GM21529 (cell line): ENCODE measurements around the gene ABCC2.
"Not testable (repeated sequence)": the region's sequence is repeated elsewhere in the genome, so short reads cannot be mapped to it uniquely, and the experiment has no call there.

Experiments used
- ATAC-seq: cut with Tn5 transposase; IDR thresholded peaks from one replicate; pipeline ENCODE4 v1.9.1; 2021; ENCODE audit not compliant: unreplicated experiment

Gene ABCC2

DNA sequence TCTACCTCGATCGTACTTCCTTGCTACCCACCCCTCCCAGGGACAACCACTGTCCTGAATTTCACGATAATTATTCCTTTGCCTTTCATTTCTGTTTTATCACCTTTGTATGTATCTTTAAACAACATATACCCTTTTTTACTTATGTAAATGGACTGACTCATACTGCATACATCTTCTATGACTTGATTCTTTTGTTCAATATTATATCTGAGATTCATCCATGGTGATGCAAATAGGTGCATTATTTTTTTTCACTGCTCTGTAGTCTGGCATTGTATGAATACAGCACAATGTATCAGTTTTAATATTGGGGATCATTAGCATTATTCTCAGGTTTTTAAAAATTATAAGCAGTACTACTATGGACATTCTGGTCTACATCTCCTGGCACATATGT lies 69.4 kb downstream of the ABCC2 start:
- no peak for ATAC-seq

DNA sequence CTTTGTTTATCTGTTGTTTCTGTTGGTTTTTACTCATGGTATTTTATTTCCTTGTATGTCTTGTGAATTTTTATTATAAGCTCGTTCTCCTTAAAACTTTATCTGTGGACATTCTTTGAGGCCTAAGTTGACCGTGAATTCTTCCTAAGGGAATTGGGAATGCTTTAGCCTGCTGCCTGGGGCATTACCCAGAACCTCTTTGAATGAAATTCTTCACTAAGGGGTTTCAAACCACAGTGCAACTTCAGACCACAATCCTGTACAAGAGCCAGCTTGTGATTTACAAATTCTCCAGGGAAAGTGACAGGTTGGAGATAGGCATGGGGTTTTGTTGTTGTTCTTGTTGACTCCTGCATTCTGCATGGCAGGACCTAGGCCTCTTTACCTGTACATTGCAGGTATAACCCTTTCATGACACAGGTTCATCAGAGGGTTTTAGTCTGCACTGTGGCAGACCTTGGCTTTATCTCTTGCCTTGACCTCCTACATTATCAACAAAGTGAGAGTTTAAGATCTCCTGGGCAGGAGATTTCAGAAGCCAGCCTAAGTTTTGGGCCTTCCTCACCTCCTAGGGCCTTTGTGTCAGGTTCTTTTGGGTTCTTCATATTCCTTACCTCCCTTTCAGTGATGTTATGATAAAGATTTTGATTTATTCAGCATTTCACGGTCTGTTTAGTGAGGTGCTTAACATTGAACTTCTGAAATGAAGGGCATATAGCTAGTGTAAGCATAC lies 70.2 kb downstream of the ABCC2 start:
- no peak for ATAC-seq

DNA sequence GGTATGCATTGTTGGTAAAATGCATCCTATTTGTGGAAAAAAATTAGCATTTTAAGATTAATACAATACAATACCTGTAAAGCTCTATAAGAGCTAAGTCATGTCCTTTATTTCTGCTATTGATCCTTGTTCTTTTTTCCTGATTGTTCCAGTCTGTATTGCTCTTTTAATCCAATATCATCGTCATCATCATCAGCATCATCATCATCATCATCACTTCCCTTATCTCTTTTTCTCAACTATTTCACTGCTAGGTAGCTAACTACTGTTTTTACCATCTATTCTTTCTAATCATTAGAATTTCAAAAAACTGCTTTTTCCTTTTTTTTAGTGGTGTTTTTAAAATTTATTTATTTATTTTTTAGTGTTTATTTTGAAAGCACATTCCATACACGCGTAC lies 71.2 kb downstream of the ABCC2 start:
- no peak for ATAC-seq

DNA sequence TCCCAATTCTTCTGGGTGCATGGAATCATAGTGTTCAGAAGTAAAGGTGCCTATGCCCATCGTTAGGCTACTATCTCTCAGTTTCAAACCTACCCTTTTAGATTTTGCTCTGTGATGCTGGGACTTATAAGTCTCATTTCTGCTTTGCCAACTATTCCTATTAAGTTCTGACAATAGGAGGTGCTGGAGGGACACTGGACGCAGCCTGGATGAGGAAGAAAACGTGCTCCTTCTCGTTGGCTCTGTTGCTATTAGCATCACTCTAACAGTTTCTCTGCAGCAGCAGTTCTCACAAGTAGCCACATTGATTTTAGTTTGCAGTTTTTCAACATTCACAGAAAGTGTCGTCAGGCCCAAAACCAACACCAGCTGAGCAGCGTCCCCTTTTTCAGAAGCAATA lies 72.4 kb downstream of the ABCC2 start:
- no peak for ATAC-seq

DNA sequence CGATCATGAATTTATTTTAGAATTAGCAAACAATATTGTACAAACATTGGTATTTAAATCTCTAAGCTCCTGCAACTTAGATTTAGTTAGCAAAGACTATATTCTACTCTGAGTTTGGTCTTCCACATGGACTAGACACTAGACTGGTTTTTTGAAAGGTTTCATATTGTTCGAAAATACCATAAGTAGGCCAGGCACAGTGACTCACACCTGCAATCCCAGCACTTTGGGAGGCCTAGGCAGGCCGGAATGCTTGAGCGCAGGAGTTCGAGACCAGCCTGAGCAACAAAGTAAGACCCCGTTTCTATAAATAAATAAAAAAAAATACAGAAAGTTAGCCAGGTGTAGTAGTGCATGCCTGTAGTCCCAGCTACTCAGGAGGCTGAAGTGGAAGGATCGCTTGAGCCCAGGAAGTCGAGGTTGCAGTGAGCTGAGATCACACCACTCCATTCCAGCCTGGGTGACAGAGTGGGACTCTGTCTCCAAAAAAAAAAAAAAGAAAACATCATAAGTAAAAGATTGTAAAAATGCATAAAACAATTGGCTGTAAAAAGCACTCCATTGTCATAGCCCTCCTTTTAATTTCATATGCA lies 73.1 kb downstream of the ABCC2 start:
- no peak for ATAC-seq

DNA sequence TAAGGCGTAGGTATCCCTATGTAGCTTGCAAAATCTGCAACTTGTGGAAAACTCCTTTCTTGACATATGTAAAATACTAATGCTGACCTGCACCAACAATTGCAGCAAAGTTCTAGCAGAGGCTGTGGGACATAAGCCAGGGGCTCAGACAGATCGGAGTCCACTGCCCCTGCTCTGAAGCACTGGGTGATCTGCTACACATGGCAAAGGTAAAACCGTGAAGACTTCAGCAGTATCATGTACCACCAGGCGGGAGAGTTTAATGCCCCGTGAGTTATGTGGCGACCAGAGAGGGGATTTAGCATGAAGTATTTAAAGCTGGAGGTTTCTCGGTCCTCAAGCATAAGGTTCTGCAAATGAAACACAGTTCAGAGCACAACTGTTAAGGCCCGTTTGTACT lies 76.4 kb downstream of the ABCC2 start:
- no peak for ATAC-seq

DNA sequence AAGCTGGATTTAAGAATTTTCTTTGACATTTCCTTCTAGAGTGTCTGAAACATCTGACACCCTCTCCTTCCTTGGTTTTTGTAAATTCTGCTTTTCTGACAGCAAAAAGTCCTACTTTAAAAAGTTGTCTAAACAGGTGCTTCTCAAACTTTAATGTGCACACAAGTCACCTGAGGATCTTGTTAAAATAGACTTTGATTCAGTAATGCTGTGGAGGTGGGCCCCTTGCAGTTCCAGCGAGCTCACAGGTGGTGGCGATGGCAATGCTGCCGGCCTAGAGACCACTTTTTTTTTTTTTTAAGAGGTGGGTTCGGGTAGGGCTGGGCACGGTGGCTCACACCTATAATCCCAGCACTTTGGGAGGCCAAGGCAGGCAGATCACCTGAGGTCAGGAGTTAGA lies 77.1 kb downstream of the ABCC2 start:
- ATAC-seq, result no peak

DNA sequence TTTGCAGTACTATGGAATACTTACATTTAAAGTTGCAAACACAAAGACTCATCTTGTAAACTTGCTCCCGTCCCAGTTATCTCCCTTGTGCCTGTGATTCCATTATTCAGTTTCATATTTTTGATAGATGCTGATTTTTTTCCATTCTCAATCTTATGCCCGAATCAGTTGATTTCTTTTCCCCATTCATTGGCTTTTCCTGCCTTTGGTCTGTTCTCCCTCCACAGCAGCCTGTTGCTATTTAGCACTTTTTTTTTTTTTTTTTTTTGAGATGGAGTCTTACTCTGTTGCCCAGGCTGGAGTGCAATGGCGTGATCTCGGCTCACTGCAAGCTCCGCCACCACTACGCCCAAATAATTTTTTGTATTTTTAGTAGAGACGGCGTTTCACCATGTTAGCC lies 78.0 kb downstream of the ABCC2 start:
- no peak for ATAC-seq

DNA sequence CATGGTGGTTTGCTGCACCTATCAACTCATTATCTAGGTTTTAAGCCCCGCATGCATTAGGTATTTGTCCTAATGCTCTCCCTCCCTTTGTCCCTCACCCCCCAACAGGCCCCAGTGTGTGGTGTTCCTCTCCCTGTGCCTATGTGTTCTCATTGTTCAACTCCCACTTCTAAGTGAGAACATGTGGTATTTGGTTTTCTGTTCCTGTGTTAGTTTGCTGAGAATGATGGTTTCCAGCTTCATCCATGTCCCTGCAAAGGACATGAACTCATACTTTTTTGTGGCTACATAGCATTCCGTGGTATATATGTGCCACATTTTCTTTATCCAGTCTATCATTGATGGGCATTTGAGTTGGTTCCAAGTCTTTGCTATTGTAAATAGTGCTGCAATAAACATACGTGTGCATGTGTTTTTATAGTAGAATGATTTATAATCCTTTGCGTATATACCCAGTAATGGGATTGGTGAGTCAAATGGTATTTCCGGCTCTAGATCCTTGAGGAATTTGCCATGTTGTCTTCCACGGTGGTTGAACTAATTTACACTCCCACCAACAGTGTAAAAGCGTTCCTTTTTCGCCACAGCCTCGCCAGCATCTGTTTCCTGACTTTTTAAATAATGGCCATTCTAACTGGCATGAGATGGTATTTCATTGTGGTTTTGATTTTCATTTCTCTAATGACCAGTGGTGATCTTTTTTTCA lies 81.2 kb downstream of the ABCC2 start:
- ATAC-seq, result not testable (repeated sequence)

DNA sequence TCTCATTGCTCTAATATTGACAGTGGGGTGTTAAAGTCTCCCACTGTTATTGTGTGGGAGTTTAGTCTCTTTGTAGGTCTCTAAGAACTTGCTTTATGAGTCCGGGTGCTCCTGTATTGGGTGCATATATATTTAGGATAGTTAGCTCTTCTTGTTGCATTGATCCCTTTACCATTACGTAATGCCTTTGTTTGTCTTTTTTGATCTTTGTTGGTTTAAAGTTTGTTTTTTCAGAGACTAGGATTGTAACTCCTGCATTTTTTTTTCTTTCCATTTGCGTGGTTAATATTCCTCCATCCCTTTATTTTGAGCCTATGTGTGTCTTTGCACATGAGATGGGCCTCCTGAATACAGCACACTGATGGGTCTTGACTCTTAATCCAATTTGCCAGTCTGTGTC lies 84.8 kb downstream of the ABCC2 start:
- not testable (repeated sequence) for ATAC-seq

DNA sequence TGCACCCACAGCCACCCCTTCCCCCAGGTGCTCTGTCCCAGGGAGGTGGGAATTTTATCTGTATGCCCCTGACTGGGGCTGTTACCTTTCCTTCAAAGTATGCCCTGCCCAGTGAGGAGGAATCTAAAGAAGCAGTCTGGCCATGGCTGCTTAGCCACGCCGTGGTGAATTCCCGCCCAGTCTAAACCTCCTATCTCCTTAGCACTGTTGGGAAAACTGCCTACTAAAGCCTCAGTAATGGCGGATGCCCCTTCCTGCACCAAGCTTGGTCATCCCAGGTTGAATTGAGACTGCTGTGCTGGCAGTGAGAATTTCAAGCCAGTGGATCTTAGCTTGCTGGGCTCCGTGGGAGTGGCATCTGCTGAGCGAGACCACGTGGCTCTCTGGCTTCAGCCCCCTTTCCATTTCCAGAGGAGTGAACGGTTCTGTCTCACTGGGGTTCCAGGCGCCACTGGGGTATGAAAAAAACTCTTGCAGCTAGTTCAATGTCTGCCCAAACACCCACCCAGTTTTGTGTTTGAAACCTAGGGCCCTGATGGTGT lies 87.2 kb downstream of the ABCC2 start:
- ATAC-seq, result no peak

DNA sequence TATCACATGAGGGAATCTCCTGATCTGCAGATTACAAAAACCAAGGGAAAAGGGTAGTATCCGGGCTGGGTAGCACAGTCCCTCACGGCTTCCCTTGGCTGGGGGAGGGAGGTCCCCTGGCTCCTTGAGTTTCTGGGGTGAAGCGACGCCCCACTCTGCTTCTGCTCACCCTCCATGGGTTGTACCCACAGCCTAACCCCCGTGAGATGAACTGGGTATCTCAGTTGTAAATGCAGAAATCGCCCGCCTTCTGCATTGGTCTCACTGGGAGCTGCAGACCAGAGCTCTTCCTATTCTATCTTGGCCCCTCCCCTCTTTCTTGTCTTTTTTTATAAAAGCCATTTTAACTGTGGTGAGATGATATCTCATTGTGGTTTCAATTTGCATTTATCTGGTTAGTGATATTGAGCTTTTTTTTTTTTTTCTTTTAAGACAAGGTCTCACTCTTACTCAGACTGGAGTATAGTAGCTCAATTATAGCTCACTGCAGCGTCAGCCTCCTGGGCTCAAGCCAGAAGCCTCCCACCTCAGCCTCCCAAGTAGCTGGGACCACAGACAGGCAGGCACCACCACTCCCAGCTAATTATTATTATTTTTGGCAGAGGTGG lies 87.8 kb downstream of the ABCC2 start:
- no peak for ATAC-seq

DNA sequence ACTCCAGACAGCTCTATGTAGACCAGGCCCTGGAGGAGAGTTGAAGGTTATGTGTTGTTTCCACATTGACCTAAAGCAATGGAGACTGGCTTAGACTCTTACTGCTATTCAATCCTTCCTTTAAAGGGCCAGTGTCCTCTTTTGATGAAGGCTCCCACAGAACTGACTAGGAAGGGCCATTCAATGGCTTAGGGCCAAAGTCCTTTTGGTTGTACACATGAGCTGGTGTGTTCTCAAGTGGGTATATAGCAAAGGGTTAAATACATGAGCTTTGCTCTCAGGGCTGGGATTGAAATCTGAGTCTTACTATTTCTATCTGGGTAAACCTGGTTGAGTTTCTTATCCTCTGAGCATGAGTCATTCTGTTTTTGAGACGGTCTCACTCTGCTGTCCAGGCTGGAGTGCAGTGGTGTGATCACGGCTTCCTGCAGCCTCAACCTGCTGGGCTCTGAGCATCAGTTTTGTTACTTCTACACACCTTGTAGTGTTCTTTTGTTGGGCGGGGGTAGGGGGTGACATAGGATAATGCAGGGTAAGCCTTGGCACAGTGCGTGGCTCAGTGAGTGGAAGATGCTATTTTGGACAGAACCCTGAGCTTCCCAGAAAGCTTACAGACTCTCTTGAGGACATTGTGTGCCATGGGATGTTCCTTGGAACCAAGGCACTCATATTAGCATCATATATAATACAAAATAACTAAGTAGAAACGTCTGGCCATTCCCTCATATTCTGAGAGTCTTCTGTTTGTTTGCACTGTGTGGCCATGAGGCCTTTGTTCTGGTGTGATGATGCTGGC lies 90.1 kb downstream of the ABCC2 start:
- ATAC-seq, result no peak

DNA sequence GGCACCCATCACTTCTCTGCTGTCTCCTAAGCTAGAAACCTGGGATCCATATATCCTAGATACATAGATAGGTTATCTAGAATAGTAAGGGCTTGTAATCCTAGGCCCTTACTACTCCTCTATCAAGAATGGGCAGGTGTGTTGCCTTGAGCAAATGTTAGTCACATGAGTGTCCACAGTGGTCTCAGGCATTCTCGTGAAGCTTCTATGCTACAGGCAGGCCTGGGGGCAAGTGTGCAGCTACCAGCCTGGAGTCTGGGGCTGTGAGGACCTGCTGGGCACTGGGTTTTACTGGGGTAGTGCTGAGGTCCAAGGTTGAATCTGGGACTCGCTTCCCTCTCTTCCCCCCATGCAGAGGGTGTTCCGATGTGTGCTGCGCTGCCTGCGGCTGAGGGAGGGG lies 91.4 kb downstream of the ABCC2 start:
- no peak for ATAC-seq

DNA sequence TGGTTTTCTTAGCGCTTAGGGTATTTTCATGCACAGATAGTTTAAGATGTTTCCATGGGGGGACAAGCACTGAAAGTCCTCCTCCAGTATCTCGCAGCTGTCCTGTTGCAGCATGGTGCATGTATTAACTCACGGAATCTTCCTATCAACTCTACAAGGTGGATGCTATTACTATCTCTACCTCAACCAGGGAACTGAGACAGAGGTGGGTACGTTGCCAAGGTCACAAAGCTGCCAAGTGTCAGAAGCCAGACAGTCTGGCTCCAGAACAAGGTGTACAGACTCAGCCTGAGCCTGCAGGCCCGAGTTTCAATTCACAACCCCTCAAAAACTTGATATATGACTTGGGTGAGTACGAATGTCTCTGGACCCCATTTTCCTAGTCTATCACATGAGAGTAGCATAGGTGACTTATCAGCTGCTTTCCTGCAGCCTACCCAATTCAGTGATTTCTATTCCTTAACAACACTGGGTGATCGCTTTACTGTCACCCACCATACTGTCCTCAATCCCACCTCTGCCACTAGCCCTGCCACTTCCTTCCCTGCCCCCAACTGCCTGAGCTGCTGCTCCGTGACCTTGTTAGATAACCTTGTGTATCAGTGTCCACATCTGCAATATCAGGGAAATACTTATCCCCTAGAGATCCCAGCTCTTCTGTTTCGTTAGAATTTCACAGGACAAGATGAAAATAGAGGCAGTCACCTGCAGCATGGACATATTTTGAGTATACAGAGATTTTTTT lies 92.1 kb downstream of the ABCC2 start:
- no peak for ATAC-seq

DNA sequence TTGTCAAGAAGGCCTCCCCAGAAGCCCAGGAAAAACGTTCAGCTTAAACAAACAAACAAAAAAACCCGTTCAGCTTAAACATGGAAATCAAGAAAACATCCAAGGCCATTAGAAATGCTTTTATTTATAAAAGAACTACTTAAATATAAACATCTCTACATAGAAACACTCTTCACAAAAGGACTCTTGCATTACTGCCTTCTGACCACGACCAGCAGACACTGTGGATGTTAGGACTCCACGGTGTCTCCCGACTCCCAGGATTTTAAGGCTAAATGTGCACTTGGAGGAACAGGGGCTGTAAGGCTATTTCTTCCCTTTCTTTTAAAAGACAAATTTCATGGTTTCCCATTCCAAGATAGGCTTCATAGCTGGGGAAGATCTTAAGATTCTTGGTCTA lies 93.0 kb downstream of the ABCC2 start:
- ATAC-seq, result no peak

DNA sequence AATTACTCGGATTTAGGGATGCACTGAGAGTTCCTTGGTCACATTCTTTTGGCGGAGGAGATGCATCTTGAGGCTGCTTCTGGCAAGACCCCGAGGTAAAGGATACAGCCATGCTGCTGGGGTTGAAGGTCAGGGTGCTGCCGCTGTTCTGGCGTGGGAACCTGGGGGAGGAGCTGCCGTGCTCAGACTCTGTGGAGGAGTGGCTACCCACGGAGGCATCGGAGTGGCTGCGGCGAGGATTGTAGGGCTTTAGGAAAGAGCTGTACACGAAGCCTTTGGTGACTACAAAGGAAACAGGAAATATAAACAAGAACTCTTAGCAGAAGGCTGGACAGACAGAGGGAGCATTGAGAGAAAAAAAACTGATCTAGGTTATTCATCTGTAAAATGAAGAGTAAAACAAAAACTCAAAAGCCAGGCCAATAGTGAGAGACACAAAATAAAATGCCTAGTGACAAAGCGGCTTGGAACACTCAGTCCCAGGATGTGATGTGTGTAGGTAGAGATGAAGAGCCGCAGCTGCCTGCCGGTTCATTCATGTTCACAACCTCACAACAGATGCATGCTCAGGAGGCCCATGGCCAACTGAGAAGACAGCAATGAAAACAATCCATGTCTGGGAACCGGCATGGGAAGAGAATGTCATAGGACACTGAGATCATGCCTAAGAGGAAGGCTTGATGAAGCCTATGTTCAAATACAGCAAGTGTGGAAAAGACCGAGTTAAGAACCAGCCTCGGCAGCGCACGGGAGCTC lies 97.8 kb downstream of the ABCC2 start:
- ATAC-seq, result no peak

DNA sequence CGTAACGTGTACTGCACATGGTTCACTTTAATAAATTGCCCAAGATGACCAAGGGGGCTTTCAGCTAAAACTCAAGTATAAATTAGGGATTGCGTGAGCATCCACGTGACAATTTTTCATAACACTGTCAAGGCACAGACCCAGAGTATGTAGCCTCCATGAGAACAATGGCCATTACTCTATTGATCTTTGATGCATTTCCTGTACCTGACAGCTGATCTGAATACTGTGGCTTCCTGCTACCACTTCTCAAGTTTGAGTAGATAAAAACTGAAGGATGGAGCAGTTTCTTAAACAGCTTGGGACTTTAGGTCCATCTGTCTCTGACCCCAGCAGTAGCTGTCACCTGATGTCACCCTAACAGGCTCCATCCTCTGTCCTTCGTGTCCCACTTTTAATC lies 98.9 kb downstream of the ABCC2 start:
- no peak for ATAC-seq

DNA sequence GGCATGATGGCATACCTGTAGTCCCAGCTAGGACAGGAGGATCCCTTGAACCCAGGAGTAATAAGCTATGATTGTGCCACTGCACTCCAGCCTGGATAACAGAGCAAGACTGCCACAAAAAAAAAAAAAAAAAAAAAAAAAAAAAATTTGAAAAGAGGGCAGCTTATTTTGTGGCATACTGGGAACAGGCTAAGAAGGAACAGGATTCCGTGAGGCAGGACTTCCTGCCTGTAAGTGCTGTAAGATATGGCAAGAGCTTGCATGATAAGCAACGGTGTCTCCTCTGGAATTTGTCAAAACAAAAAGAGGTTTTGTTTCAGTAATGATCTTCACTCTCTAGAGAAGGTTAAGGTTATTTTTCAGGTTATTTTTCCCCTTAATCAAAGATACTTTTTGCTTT lies 101.1 kb downstream of the ABCC2 start:
- ATAC-seq, result no peak

DNA sequence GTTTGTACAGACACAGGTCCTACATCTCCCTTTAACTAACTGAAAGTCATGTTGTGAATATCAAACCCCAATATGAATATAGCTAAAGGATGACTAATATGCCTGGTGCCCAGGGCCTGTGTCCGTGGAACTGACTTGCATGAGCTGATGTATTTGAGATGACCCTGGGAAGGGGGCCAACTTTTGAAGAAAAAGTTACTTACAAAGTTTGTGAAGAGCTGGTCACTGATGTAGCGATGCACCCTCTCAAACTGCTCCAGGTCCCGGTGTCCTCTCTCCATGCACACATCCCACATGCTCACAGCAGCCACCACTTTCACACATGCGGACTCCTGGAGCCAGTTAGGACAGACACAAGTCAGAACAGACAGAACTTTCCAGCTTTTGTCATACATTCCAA lies 106.2 kb downstream of the ABCC2 start:
- no peak for ATAC-seq
